Fibroblast of skin of right biceps (primary cell): Measurements from ENCODE around the gene GEMIN7.
A peak's percentile ranks its signal among the peaks of the same experiment; 100 is the strongest.
"Not testable (repeated sequence)": the region's sequence is repeated elsewhere in the genome, so short reads cannot be mapped to it uniquely, and the experiment has no call there.

ENCODE experiments used
- DNase-seq: peaks from one replicate; pipeline ENCODE4 v3.0.0-alpha.2; 2013

The GEMIN7 gene

DNA sequence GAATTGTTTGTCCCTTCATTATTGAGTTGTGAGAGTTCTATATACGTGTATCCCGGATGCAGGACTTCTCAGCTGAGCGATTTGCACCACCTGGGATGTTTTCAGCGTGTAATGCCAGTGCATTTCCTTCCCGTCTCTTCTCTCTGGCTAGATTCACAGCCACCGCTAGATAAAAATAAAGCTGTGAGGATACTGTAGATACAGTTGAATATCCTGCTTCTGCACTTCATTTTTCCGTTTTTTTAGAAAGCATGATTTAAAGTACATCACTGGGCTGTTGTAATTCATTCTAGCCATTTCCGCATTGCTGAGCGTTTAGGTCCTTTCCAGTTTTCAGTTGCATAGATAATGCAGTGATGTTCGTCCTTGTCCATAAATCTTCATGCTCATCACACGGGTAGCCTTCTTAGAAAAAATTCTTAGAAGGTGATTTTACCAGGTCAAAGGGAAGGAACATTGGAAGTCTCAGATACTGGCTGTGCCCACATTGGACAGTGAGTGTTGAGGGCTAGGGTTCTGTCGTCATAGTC lies 28.6 kb downstream of the GEMIN7 start:
- DNase-seq = no peak

DNA sequence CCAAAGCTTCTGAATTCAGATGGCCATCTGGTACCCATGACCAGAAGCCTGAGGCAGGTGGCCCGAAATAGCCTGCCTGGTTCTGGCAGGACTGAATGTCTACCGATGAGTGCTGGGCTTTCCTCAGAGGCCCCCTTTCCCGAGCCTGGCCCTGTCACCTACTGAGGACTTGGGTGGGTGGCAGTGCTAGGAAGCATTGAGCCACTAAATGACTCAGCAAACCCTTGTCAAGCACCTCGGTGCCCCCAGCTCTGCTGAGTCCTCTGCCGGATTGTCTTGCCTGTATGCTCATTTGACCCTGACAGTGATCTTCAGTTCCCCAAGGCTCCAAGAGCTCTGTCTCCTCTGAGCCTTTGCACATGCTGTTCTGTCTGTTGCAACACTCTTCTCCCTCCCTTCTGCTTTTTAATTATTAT lies 31.8 kb downstream of the GEMIN7 start:
- DNase-seq = no peak

DNA sequence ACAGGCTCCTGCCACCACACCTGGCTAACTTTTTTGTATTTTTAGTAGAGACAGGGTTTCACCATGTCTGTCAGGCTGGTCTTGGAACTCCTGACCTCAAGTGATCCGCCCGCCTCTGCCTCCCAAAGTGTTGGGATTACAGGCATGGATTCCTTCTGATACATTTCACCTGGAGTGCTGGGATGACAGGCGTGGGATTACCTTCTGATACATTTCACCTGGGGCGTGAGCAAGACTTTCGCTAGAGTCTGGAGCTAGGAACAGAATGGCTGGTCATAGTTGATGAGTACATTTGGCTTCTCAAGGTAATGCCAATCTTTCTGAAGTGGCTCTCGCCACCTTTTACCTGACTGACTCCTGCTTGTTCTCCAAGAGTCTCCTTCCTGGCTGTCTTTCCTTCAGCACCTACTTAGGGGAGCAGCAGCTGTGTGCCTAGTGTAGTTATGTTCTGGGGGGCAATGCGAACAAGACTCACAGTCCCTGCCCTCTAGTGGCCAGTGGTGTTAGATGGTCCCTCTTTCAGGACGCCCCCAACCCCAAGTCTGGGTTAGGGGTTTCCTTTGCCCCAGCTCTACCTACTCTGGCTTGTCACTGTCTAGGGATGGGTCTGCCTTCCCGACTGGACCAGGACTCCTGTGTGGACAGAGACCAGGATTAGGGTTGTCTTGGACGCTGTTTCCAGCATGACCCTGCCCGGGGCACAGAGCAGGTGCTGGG lies 33.2 kb downstream of the GEMIN7 start:
- no peak for DNase-seq

DNA sequence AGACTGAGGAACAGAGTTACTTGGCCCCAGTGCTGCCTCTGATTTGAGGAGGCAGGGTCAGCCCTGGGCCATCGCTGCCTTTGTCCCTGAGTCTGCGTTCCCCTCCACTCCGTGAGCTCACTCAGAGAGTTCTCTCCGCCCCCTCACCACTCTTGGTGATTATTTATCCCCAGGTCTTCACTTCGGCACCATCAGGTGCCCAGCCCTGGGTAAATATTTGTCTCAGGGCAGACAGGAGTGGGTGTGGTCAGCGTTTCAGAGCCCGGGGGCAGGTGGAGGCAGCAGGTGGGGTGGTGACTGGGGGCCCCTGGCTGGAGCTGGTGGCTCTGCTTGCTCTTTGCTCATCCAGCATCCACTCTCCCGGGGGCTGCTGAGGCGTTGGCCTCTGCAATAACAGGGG lies 34.6 kb downstream of the GEMIN7 start:
- no peak for DNase-seq

DNA sequence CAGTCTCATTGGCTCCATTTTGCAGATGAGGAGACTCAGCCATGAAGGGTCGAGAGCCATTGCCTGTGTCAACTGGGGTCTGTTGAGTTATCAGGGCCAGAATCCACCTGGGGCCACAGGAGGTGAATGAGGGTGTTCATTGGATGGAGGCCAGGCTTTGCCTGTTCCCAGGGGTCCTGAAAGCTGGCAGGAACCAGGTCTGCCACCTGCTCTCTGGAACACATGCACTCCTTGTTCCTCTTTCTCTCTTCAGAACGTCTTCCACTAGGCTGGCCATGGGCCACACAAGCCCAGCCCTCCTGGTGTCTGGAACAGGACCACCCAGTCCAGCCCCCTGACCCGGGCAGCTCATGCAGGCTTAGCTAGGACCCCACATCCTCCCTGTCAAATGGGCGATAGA lies 35.1 kb downstream of the GEMIN7 start:
- no peak for DNase-seq

DNA sequence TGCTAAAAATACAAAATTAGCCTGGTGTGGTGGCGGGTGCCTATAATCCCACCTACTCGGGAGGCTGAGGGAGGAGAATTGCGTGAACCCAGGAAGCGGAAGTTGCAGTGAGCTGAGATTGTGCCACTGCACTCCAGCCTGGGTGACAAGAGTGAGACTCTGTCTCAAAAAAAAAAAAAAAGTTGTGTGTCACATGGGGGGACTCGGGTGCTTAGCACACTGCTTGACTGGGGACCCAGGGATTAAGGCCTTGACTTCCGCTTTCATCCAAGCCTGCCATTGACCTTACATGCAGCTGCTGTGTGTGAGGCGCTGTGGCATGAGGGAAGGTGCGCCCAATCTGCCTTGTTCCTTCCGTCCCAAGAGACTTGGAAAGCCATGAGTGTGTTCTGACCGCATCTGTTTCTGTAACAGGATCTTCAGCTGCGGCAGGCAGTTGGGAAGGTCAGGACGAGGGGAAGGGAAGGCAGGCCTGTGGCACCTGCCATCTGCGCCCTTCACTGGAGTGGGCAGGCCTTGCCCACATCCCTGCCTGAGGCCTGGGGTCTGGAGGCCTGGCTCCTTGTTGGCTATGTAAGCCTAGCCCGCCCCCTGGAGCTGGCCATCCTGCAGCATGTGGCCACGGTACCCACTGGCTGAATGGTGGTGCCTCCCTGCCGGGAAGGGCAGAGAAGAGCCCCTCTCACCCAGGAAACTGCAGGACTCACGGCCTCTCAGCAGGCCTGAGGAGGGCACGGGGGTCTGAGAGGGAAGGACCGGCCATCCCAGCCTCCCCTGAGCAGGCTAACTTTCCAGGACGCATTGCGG lies 37.0 kb downstream of the GEMIN7 start:
- no peak for DNase-seq

DNA sequence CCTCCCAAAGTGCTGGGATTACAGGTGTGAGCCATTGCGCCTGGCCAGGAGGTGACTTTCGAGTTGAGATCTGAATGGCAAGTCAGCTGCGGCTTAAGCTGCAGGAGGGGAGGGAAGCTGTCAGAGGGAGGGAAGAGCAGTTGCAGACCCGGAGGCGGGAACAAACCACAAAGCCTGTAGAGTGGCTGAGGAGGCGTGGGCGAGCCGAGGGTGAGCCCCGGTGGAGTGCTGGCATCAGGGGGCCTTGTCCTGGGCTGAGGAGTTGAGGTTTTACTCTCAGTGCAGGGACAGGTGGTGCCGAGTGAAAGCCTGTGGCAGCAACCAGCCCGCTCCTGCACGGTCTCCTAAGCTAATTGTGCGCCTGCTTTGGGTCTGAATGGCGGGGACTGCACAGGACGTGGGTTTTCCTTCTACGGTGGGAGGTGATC lies 38.1 kb downstream of the GEMIN7 start:
- DNase-seq = no peak

DNA sequence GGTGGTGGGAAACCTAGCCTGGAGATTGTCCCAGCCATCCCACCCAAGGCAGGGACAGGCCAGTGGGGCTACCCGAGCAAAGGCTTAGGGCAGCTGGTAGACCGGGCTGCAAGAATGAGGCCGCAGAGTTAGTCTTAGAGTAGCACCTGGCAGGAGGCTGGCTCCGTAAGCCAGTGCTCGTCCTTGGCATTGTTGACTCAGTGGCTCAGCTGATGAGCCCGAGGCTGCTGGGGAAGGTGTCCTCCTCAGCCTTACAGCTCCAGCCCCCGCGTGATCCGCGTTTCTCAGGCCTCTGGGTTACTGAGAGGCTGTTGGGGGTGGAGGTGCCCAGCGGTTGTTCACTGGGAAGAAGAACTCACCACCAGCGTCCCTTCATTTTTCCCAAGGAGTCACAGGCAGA lies 38.6 kb downstream of the GEMIN7 start:
- DNase-seq = no peak

DNA sequence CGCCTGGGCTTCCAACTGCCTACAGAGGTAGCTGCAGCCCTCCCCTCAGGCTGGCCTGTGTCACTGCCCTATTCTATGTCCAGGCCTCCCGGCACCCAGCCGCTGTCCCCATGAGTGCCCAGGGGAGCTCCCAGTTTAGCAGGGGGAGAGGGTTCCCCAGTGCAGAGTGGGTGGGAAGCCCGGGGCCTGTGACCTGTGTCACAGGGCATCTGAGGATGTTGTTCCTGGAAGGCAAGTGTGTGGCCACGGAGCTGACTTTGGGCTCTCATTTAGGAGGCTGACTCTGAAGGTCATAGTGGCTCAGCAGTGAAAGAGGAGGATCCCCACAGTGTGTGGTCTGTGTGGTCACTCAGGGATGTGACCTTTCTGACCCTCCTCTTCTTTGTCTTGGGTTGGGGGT lies 39.0 kb downstream of the GEMIN7 start:
- DNase-seq = no peak

DNA sequence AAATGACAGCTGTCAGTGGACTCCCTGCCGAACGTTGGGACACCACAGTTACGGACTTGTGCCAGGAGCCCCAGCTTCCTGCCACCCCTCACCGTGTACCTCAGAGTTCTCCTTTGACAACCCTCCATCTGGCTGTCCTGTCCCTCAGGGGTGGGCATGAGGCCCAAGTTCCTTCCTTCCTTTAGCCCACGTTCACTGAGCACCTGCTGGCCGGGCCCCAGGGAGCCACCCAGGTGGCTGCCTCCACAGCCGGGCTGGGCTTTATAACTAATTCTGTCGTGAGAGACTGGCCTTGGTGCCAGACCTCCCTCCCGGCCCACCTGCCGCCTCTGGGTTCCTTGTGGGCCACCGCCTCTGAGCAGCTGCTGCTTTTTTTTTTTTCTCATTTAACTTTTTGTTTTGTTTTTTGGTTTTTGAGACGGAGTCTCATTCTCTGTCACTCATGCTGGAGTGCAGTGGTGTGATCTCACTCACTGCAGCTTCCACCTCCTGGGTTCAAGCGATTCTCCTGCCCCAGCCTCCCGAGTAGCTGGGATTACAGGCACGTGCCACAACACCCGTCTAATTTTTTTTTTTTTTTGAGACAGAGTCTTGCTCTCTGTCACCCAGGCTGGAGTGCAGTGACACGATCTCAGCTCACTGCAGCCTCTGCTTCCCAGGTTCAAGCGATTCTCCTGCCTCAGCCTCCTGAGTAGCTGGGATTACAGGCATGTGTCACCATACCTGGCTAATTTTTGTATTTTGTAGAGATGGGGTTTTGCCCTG lies 39.7 kb downstream of the GEMIN7 start:
- not testable (repeated sequence) for DNase-seq

DNA sequence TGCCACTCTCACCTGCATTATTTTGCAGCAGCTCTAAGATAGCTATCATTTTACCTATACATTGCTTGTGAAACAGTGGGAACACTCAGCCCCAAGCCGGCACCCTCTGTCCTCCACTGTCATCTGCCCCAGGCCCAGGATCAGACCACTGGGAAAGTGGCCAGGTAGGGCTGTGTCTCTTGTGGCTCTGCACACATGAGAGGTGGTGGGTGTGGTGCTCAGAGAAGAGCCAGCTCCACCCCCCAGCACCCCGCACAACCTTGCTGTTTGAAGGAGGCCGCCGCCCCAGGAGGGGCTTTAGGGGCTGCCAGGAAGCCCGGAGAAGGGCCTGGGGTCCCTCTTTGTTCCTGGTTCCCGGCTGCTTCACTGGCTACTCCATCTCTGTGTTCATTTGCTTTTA lies 40.5 kb downstream of the GEMIN7 start:
- no peak for DNase-seq

DNA sequence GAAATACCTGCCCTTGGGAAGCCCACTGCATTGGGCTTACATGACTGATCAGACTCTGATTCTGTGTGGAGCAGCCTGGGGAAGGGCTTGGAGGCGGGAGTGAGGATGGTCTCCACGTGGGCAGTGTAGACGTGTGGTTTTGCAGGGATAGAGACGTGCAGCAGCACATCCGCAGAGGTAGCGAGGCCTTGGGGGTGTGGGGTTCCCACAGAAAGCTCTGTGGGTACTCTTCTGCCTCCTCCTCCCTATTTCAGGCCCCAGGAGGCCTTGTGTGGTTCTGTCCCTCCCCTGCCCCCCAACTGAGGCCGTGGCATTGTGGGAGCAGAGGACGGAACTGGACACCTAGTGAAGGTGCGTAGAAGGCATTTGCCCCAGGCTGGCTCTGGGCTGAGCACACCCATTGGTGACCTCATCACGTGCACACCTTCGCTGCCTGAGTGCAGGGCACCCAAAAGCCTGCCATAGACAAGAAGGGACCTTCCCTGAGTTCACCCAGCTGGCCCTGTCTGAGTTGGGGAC lies 42.8 kb downstream of the GEMIN7 start:
- DNase-seq = no peak

DNA sequence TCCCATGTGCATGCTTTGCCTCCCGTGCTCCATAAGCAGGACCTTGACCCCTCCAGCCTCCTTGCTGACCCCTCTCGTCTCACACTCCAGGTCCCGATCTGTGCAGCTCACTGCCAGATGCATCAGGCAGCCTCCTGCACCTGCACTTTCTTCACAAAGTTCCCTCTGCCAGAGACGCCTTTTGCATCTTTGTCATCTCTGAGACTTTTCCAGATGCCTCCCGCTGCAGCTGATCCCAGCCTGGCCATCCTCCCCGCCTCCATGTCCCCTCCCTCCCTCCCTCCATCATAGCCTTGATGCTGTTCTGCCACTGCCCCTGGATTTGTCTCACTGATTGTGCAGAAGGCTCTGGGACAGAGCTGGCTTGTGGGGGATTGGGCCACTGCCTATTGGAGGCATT lies 43.8 kb downstream of the GEMIN7 start:
- DNase-seq = no peak

DNA sequence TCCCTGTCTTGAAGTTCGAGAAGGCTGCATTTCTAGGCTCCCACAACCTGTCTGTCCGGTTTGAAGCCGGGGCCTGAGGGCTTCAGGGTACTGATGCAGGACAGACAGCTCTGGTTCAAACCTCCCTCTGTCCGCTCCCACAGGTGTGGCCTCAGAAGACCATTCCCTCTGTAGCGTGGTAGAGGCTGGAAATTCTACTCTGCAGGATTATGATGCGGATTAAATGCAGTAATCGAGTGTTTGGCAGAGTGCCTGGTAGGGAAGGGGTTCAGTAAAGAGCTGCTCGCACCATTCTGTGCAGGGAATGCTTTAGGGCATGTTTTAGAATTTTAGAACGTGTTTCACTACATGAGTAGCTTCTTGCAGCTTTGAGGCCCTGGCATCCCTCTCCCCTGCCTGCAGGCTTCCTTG lies 44.4 kb downstream of the GEMIN7 start:
- no peak for DNase-seq

DNA sequence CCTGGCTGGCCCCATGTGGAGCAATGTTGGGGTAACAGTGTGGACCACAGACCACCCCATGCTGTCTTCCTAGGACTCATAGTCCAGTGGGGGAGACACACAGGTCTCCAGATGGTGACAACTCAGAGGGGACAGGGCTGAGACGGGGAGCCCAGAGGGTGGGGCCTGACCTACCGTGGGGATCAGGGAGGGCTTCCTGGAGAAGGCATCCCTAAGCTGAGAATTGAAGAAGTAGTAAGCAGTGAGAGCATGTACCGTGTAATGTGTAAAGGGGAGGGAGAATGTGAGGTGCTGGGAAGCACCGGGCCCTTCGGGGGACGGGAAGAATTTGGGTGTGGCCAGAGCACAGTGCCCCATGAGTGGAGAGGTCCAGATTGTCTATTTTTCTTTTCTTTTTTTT lies 45.0 kb downstream of the GEMIN7 start:
- no peak for DNase-seq

DNA sequence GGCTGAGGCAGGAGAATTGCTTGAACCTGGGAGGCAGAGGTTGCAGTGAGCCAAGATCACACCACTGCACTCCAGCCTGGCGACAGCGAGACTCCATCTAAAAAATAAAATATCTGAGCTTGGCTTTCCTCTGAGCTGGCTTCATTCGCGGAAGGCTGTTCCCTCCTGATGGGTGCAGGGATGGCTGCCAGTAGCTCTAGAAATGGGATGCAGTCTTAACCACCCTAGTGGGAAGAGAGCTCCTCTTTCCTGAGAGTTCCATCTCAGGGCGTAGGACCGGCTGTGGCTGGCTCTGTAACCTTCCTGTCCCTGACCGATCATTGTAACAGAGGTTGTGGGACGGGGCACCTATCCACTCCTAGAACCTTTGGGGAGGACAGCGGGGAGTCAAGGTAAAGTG lies 46.3 kb downstream of the GEMIN7 start:
- no peak for DNase-seq

DNA sequence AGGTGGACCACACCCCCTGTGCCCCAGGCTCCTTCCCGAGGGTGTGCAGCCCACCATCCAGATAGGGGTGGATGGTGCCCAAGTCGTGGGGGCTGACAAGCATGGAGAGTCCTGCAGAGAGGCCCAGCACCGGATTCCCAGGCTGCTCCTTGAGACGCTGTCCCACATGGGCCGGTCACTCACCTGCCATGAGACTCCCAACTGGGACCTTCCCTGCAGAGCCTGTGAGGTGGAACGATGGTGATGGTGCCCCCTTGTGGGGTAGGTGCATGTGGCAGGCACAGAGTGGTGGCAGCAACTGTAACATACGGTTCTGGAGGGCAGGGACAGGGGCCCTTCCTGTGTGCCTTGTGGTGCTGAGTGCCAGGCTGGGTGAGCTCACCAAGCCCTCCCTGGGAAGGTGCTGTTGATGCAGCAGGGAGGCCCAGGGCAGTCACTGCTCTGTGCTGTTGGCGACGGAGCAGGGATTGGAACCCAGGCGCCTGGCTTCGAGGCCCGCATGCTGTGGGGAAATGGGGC lies 47.0 kb downstream of the GEMIN7 start:
- peak; percentile 46 for DNase-seq

DNA sequence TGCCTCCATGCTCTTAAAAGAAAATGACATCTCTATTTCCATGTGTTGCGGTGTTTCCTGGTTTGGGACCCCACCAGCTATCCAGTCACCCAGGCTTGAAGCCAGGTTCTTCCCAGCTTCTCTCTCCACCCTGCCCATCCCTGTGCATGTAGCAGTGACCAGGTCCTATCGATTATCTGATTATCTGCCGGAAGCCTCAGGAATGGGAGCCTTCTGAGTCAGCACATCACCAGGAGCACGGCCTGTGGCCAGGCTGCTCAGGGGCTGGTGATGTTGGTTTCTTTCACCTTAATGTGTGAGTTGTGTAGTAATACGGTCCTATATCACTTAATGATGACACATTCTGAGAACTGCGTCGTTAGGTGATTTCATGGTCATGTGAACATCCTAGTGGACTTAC lies 47.6 kb downstream of the GEMIN7 start:
- DNase-seq = no peak

DNA sequence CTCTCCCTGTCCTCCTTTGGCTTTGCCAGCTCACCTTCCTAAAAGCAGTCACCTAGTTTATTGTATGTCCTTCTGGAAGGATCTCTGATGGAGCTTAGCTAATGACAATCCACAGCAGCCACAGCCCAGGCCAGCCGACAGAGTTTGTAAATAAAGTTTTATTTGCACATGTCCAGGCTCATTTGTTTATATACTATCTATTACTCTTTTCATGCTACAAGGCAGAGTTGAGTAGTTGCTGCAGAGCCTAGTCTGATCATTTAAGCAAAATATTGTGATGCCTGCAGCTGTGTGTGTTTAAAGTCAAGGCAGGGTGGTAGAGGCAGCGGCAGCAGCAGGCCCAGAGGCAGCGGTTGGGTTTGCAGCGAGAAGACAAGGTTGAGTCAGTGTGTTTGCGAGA lies 49.1 kb downstream of the GEMIN7 start:
- no peak for DNase-seq

DNA sequence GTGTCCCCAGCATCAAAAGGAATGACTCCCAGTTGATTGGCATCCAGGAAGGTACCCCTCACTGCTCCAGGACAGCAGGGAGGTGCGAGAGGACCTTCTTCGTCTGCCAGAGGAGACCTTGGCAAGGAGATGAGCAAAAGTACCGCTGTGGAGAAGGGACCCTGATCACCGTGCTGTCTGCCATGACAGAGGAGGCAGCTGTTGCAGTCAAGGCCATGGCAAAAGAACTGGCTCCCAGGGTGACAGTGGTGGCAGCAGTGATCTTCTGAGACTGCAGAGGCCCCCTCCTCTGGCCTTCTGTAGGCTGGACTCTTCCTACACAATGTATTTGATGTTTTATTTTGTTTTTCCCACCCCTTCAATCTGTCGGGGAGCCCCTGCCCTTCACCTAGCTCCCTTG lies 49.7 kb downstream of the GEMIN7 start:
- no peak for DNase-seq

DNA sequence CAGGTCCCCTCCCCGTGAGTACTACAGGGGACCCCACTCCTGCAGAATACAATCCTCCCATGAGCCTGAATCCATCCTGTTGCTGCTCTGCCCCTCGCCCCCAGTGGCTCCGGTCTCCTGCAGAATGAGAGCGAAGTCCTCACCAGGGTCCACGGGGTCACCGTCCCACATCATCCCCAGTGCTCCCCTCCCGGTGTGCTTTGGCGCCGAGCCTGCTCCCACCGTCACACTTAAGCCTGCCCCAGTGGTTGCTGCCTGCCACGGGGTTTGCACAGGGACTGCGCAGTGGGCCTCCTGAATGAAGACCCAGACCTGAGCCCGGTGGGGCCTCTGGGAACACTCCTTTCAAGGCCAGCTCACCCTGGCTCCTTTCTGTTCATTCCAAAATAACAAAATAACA lies 51.2 kb downstream of the GEMIN7 start:
- no peak for DNase-seq

DNA sequence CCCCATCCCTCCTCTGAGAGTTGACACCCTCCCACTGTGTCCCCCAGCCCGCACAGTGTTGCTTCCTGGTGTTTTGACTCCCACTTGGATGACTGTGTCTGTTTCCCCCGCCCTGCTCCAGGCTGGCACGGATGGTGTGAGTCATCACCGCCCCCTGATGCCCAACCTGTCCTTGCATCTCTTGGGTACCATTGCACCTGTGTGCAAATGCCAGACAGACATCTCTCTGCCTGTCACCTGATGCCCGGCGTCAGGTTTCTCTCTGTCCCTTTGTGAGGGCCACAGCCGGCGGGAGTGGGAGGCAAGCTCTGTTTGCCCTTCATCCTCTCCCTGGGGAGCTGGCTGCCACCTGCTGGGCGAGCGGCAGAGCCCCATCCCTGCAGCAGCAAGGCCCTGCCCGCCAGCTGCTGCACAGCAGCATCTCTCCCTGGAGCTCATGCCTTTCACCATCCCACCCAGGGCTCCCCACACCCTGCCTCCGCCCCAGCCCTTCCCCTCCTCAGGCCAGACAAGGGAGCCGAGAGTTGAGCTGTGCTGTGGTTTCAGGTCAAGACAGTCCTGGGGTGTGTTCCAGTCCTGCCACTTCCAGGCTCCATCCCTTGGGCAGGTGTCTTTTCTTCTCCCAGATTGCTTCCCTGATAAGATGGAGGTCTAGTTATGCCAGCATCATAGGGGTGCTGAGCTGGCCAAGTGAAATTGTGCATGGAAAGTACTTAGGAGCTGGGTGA lies 52.0 kb downstream of the GEMIN7 start:
- DNase-seq = no peak
